OCI-M2 (cell line): Measurements from ENCODE around the gene FAM53B.

ENCODE experiments used
- DNase-seq: peaks from one replicate; lab custom pipeline; 2025; ENCODE audit not compliant: unreplicated experiment; lab: John Stamatoyannopoulos, UW

Gene FAM53B

GRCh38 chr10:124587811-124588211 is 156.4 kb downstream of the FAM53B start:
- no peak for DNase-seq

GRCh38 chr10:124586142-124586541 is 158.0 kb downstream of the FAM53B start:
- no peak for DNase-seq

- DNase-seq, result no peak
Measured at GRCh38 chr10:124579011-124579399, 165.2 kb downstream of the FAM53B start.

- DNase-seq, result no peak
Measured at GRCh38 chr10:124578231-124579010, 165.8 kb downstream of the FAM53B start.

- DNase-seq, result no peak
Measured at GRCh38 chr10:124577651-124578050, 166.5 kb downstream of the FAM53B start.

- DNase-seq, result no peak
Measured at GRCh38 chr10:124576526-124577420, 167.4 kb downstream of the FAM53B start.

- DNase-seq, result no peak
Measured at GRCh38 chr10:124575107-124576035, 168.8 kb downstream of the FAM53B start.

- no peak for DNase-seq
Measured at GRCh38 chr10:124574456-124575070, 169.6 kb downstream of the FAM53B start.

GRCh38 chr10:124573726-124574455 is 170.3 kb downstream of the FAM53B start:
- DNase-seq, result no peak

GRCh38 chr10:124572751-124573150 is 171.4 kb downstream of the FAM53B start:
- DNase-seq, result no peak

GRCh38 chr10:124570646-124571045 is 173.5 kb downstream of the FAM53B start:
- no peak for DNase-seq

GRCh38 chr10:124569623-124570470 is 174.3 kb downstream of the FAM53B start:
- no peak for DNase-seq
